WTC11 (cell line): Measurements from ENCODE around the gene COX4I1. TPM values are rescaled to one million over a fixed set of nuclear protein-coding genes. Genes with fewer than 3 reads are reported as not detected.

Experiments
- ATAC-seq: fragments of 200-7000 bp; cut with Tn5 transposase; 2 replicates; pipeline ENCODE4 v1.10.0; 2021; ENCODE audit warnings: mild to moderate bottlenecking, moderate library complexity
- CTCF ChIA-PET: fragments of 300-600 bp; sonication (Branson Sonifier 250); formaldehyde crosslinking; loops from one replicate; lab custom pipeline; 2021; ENCODE audit warnings: antibody characterized with exemption; lab: Charles Lee
- POLR2A ChIA-PET: fragments of 350-600 bp; sonication (Branson Sonifier 250); formaldehyde crosslinking; loops from one replicate; lab custom pipeline; 2021; ENCODE audit warnings: antibody characterized with exemption; lab: Charles Lee
- DNase-seq: peaks from one replicate; pipeline ENCODE4 v3.0.0; 2021; ENCODE audit warnings: low spot score
- H3K27ac Mint-ChIP-seq: 2 replicates; pipeline ENCODE4 v1.8.0; 2021; ENCODE audit warnings: mixed read lengths
- H3K27me3 Mint-ChIP-seq: 2 replicates; pipeline ENCODE4 v1.8.0; 2021; ENCODE audit warnings: low read depth, mild to moderate bottlenecking, moderate library complexity, mixed read lengths
- H3K36me3 Mint-ChIP-seq: 2 replicates; pipeline ENCODE4 v1.8.0; 2021; ENCODE audit warnings: mixed read lengths
- H3K4me1 Mint-ChIP-seq: 2 replicates; pipeline ENCODE4 v1.8.0; 2022; ENCODE audit warnings: mixed read lengths
- H3K4me3 Mint-ChIP-seq: 2 replicates; pipeline ENCODE4 v1.8.0; 2021; ENCODE audit warnings: mild to moderate bottlenecking, moderate library complexity, mixed read lengths
- H3K9me3 Mint-ChIP-seq: 2 replicates; pipeline ENCODE4 v1.8.0; 2021; ENCODE audit warnings: mixed read lengths
- ATF6 ChIP-seq: sonication (generic); formaldehyde crosslinking; IDR thresholded peaks from 2 replicates; pipeline ENCODE4 v1.8.1; 2023; ENCODE audit warnings: mild to moderate bottlenecking, missing genetic modification reagents
- CREM ChIP-seq: sonication (generic); formaldehyde crosslinking; IDR thresholded peaks from 2 replicates; pipeline ENCODE4 v1.8.1; 2022; ENCODE audit warnings: mild to moderate bottlenecking, missing genetic modification reagents, moderate library complexity
- E2F1 ChIP-seq: sonication (generic); formaldehyde crosslinking; IDR thresholded peaks from 2 replicates; pipeline ENCODE4 v1.8.0; 2022; ENCODE audit warnings: mild to moderate bottlenecking, missing genetic modification reagents
- EMX1 ChIP-seq: fragments of 250-450 bp; sonication (Bioruptor Pico); IDR thresholded peaks from 2 replicates; pipeline ENCODE4 v1.8.0; 2021; ENCODE audit warnings: mild to moderate bottlenecking
- HMGXB4 ChIP-seq: sonication (generic); formaldehyde crosslinking; IDR thresholded peaks from 2 replicates; pipeline ENCODE4 v1.8.1; 2023; ENCODE audit warnings: mild to moderate bottlenecking, moderate library complexity, missing genetic modification reagents
- IRF1 ChIP-seq: sonication (generic); formaldehyde crosslinking; IDR thresholded peaks from 2 replicates; pipeline ENCODE4 v1.8.0; 2023; ENCODE audit warnings: missing genetic modification reagents
- JUN ChIP-seq: sonication (generic); formaldehyde crosslinking; IDR thresholded peaks from 2 replicates; pipeline ENCODE4 v1.8.0; 2023; ENCODE audit warnings: mild to moderate bottlenecking, missing genetic modification reagents
- KAT7 ChIP-seq: sonication (generic); formaldehyde crosslinking; IDR thresholded peaks from 2 replicates; pipeline ENCODE4 v1.8.1; 2023; ENCODE audit warnings: missing genetic modification reagents, mild to moderate bottlenecking, borderline replicate concordance
- MYBL2 ChIP-seq: sonication (generic); formaldehyde crosslinking; IDR thresholded peaks from 2 replicates; pipeline ENCODE4 v1.8.1; 2023; ENCODE audit warnings: mild to moderate bottlenecking, moderate library complexity, missing genetic modification reagents
- NFE2L1 ChIP-seq: sonication (generic); formaldehyde crosslinking; IDR thresholded peaks from 2 replicates; pipeline ENCODE4 v1.8.1; 2023; ENCODE audit warnings: missing genetic modification reagents
- RELA ChIP-seq: sonication (generic); formaldehyde crosslinking; IDR thresholded peaks from 2 replicates; pipeline ENCODE4 v1.8.1; 2022; ENCODE audit warnings: missing genetic modification reagents, mild to moderate bottlenecking, borderline replicate concordance
- TP53 ChIP-seq: sonication (generic); formaldehyde crosslinking; IDR thresholded peaks from 2 replicates; pipeline ENCODE4 v1.8.1; 2023; ENCODE audit warnings: mild to moderate bottlenecking, missing genetic modification reagents
- ZNF138 ChIP-seq: sonication (generic); formaldehyde crosslinking; conservative IDR thresholded peaks from 2 replicates; pipeline ENCODE4 v1.8.1; 2022; ENCODE audit warnings: mild to moderate bottlenecking, moderate library complexity, missing genetic modification reagents
- ZNF532 ChIP-seq: fragments of 250-450 bp; sonication (Bioruptor Pico); IDR thresholded peaks from 2 replicates; pipeline ENCODE4 v1.9.0; 2021; ENCODE audit warnings: mild to moderate bottlenecking, borderline replicate concordance
- ZNF671 ChIP-seq: fragments of 250-450 bp; sonication (Bioruptor Pico); IDR thresholded peaks from 2 replicates; pipeline ENCODE4 v1.8.0; 2021; ENCODE audit warnings: mild to moderate bottlenecking
- total RNA-seq: library from RNA; stranded (reverse); gene quantifications from 3 replicates; pipeline ENCODE4 v1.2.3, GENCODE V29; 2021
- TF ChIP-seq, protein P1 (sequence below): sonication (generic); formaldehyde crosslinking; IDR thresholded peaks from 2 replicates; pipeline ENCODE4 v1.8.0; 2022; ENCODE audit warnings: mild to moderate bottlenecking, missing genetic modification reagents

The COX4I1 gene
- total RNA-seq, 1 experiment from 2014 or later: 618 TPM

DNA sequence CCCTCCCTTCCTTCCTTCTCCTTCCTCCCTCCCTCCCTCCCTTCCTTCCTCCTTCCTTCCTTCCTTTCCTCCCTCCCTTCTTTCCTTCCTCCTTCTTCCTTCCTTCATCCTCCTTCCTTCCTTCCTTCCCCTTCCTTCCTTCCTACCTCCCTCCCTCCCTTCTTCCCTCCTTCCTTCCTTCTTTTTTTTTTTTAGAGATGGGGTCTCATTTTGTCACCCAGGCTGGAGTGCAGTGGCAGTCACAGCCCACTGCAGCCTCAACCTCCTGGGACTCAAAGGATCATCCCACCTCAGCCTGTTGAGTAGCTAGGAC, 44.6 kb downstream of the COX4I1 start (continued):
- TF ChIP-seq ZNF532 (CRISPR knock-in tag): no peak
- TF ChIP-seq, all 79 proteins: peak for 0

DNA sequence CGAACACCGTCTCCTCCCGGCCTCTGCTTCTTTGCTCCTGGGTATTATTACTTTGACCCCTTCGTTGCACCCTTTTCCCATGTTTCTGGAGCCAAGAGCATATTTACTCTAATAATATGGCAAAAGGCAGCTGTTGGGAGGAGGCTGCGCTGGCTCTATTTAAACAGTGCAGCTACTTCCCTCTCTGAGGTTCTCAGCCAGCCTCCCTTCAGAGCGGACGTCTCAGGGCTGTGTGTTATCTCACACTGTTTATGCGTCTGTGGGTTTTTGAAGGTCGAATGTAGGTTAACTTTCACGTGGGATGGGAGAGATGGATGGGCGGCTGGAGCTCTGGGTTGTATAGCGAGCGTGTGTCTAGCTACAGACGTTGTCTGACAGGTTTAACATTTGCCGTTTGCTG, 45.3 kb downstream of the COX4I1 start:
- peaks cover 8% of the 10 kb centered on the region for H3K9me3 Mint-ChIP-seq
- no peaks in the 10 kb centered on the region for H3K27me3 Mint-ChIP-seq
- POLR2A ChIA-PET: no interaction called here
- no peaks in the 10 kb centered on the region for H3K36me3 Mint-ChIP-seq
- no peak for TF ChIP-seq E2F1 (CRISPR knock-in tag)
- no peak for TF ChIP-seq NFE2L1 (CRISPR knock-in tag)
- no peak for TF ChIP-seq MYBL2 (CRISPR knock-in tag)
- TF ChIP-seq JUN (CRISPR knock-in tag): no peak
- TF ChIP-seq KAT7: no peak
- no peak for TF ChIP-seq ZNF532 (CRISPR knock-in tag)
- no peak for TF ChIP-seq ZNF138 (CRISPR knock-in tag)
- TF ChIP-seq RELA (CRISPR knock-in tag): no peak
- no peak for TF ChIP-seq ZNF671 (CRISPR knock-in tag)
- no peak for TF ChIP-seq ATF6 (CRISPR knock-in tag)
- TF ChIP-seq TP53 (CRISPR knock-in tag): no peak
- no peak for TF ChIP-seq HMGXB4 (CRISPR knock-in tag)
- TF ChIP-seq, protein P1, sequence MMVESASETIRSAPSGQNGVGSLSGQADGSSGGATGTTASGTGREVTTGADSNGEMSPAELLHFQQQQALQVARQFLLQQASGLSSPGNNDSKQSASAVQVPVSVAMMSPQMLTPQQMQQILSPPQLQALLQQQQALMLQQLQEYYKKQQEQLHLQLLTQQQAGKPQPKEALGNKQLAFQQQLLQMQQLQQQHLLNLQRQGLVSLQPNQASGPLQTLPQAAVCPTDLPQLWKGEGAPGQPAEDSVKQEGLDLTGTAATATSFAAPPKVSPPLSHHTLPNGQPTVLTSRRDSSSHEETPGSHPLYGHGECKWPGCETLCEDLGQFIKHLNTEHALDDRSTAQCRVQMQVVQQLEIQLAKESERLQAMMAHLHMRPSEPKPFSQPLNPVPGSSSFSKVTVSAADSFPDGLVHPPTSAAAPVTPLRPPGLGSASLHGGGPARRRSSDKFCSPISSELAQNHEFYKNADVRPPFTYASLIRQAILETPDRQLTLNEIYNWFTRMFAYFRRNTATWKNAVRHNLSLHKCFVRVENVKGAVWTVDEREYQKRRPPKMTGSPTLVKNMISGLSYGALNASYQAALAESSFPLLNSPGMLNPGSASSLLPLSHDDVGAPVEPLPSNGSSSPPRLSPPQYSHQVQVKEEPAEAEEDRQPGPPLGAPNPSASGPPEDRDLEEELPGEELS (CRISPR knock-in tag): no peak
- no peak for TF ChIP-seq EMX1
- no peak for TF ChIP-seq CREM (CRISPR knock-in tag)
- TF ChIP-seq IRF1 (CRISPR knock-in tag): no peak
- TF ChIP-seq, all 79 proteins: peak for 0
- no peak overlapping the region for H3K4me3 Mint-ChIP-seq
- ATAC-seq: no peak
- no peak overlapping the region for H3K27ac Mint-ChIP-seq
- DNase-seq: no peak
- CTCF ChIA-PET: interaction anchor here (1.0 kb wide), 1 partner anchor 24 kb away, joined by 3 read pairs; no protein-coding TSS in a partner anchor
- H3K4me1 Mint-ChIP-seq: no peaks in the 10 kb centered on the region
